Medulla oblongata (tissue), 1 donor: Measurements from ENCODE around the gene TCF15.

ENCODE experiments used
- DNase-seq: peaks from one replicate; pipeline ENCODE4 v3.0.0-alpha.2; 2015; ENCODE audit errors: extremely low spot score

Gene TCF15

DNA sequence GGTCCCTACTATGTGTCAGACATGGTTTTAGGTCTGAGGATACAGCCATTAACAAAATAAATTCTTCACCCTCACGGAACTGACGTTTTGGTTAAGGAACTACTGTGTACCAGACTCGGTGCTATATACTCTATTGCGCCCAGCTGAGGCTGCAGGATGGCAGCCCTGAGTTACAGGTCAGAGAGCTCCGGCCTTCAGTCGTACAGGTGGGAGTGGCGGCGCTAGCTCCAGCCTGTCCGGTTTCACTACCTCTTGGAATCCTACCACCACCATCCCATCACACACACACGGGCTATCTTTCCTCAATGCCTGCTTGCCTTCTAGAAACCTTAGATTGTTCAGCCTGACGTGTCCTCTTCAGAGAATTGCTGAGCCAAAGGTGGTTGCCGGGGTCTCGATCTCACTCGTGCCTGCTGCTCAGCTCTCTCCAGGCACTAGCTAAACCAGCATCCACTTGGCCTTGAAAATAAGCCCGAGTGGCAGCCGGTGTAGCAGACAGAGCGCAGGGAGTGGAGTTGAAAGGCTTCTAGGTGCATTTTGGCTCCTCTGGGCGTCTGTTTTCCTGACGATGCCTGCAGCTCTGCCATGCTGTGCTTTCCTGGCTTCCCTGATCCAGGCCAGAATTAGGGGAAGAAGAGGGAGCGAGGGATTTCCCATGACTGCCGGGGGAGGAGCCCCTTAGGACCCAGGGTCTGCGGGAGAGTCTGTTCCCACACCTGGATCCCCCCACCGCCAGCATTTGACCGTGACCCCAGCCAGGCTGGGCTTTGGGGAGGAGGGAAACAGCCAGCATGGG is 1.1 kb upstream of the TCF15 start:
- DNase-seq: no peak

- no peak for DNase-seq
These were observed 641 bp downstream of the TCF15 start for GRCh38 chr20:609371-609964.

DNA sequence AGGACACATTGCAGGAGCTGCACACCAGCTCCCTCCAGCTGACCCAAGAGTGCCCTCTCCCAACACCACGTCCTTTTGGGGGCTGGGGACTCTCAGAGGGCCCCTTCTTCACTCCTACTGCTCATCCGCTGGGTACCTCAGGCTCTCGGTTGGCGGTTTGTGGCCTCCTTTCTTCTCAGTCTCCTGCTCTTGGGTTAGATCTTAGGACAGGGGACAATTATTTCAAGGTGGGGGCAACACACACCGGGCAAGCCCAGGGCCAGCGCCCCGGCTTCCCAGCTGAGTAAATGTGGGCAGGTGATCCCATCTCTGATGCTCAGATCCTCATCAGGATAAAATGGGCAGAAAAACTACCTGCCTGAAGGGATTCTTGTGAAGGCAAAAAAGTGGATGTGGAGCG is 1.1 kb downstream of the TCF15 start:
- no peak for DNase-seq

DNA sequence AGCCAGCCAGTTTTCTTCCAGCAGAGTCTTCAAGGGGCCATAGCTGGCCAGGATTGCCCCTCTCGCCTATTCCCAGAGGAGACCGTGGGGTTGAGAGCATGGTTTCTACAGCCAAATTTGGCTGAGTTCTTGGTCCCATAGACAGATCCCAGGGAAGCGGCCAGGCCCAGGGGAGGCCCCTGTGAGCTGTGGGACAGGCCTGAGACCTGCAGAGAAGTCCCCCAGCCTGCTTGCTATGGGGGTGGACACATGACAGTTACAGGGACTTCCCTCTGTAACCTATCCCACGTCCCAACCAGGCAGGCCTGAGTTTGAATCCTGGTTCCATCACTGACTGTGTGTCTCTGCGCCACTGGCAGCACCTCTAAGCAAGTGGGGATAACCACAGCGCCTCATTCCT is 2.6 kb downstream of the TCF15 start:
- DNase-seq: no peak

DNA sequence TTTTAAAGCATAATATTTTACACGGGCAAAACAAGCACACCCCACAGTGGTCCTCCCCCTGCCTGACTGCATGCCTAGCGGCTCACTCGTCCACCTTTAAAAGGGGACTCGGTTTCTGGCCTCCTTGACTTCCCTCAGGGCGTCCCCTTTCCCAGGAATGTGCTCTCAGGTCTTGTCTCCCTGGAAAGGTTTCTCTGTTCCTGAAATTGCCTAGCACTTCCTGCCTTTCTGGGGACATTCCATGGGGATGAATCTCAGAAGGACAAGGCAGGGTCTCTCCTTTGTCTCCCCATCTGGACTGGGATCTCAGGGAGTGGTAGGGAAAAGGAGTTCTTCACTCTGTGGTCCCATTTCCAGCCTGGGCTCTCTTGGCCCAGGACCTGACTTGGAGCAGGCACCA is 4.9 kb downstream of the TCF15 start:
- no peak for DNase-seq

DNA sequence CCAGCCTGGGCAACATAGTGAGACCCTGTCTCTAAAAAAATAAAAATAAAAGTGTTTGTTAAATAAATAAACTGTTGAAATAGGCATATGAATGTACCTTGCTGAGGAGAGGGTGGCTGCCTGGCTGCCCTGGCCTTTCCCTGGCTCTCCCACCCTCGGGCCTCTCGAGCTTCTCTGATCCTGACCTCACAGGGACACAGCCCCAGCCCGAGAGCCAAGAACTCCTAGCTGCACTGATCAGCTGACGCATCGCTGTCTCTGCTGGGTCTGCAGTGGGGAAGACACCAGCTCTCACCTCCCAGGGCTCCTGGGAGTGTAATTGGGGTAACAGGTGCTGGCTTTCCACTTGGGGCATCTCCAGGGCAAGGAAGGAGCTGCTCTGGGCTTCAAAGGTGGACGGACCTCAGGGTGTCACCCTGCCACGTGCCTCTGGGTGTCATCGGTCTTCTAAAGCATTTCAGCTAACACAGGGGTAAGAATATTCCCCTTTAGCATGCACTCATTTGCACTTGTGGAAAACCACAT is 6.9 kb downstream of the TCF15 start:
- DNase-seq: no peak

- DNase-seq: no peak
These were observed 7.8 kb downstream of the TCF15 start for GRCh38 chr20:602111-602970.

GRCh38 chr20:600736-601135 is 9.4 kb downstream of the TCF15 start:
- no peak for DNase-seq

- DNase-seq: no peak
These were observed 10.0 kb downstream of the TCF15 start for GRCh38 chr20:600141-600540.

- DNase-seq: no peak
These were observed 11.8 kb downstream of the TCF15 start for GRCh38 chr20:598133-598850.

- no peak for DNase-seq
These were observed 12.5 kb downstream of the TCF15 start for GRCh38 chr20:597560-597959.

- no peak for DNase-seq
These were observed 14.5 kb downstream of the TCF15 start for GRCh38 chr20:595330-596308.

DNA sequence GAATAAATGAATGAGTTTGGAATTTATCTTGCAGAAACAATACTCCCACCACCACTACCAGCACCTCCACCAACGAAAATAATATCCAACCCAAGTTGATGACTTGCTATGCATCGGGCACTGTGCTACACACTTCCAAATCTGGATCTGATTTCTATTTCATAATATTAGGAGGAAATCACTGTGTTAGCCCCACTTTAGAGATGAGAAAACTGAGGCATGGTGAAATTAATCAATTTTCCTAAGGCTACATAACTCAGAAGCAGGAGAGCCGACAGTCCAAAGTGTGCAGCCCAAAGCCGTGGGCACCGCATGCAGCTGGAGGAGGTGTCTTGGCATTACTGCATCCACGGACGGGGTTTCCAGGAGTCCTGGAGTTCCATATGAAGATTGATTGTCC is 17.6 kb downstream of the TCF15 start:
- DNase-seq: no peak

DNA sequence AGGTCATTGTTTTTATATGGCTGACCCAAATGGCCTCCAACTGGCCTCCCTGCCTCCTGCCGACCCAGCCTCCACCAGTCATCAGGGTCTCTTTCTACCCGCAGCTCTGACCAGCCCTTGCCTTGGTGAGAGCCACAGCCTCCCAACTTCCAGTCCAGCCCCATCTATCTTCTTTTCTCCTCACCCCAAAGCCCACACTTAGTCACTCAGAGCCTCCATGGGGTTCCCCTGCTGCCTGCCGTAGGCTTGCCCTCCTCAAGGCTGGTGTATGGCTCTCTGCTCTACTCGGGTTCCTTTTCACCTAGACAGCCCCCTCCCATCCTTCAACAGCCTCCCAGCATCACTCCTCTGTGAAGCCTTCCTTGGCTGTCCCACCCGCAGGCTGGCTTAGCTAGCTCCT is 18.2 kb downstream of the TCF15 start:
- DNase-seq: no peak

GRCh38 chr20:588932-589672 is 21.0 kb downstream of the TCF15 start:
- no peak for DNase-seq

DNA sequence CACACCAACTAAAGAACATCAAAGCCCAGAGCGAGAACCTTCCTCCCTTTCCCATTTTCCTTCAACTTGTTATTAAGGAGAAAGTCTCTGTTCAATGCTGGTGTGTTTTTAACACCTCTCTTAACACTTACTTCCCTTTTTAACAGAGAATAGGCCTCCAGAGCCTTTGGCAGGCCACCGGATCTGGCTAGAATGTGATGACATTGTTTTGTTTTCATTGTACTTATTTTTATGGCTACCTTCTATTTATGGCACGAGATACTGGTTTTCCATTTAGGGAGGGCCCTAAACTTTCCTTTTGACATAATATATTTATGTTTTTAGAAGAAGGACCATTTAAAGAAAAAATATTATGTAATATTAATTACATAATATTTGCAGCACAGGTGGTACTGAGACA is 21.6 kb downstream of the TCF15 start:
- no peak for DNase-seq

DNA sequence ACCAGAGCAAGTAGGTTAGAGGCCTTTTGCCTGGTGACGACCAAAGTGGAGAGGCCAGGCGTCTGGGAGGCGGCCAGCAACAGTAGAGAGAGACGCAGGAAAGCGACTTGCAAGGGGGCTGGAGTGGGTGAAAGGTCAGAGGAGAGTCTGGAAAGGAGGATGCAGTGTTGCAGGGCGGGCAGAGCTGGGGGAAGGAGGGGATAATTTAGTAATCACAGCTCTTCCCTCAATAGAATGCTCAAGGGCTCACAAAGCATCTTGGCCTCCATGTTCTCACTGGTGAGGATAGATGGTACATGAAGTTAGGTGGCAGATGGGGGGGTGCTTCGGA is 25.2 kb downstream of the TCF15 start:
- DNase-seq: no peak

DNA sequence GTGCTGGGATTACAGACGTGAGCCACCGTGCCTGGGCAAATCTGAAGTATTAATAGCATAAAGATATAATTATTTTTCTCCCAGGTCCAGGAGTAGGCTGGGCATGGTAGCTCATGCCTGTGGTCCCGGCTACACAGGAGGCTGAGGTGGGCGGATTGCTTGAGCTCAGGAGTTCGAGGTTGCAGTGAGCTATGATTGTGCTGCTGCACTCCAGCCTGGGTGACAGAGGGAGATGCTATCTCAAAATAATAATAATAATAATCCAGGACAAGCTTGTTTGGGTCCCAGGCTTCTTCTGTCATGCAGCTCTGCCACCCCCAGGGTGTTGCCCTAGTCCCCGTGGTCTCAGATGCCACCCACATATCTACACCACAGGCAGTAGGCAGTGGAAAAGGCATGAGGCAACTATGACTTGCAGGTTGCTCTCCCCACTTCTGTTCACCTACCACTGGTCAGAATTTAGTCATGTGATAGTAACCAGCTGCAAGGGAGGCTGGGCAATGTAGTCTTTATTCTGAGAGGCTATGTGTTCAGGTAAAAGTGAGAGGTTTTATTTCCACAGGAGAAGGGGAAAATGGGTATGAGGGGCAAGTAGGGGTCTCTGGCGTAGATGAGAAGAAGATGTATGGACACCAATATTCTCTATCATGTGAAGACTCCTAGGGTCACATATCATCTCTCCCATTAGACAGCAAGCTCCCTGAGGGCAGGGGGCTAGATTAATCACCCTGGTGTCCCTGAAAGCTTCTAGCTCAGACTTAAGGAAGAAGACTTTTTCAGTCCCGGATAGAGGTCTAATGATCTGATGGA is 25.7 kb downstream of the TCF15 start:
- no peak for DNase-seq

GRCh38 chr20:582204-582603 is 27.9 kb downstream of the TCF15 start:
- DNase-seq: no peak
